ENCODE data around the gene RELN.

- no peak for TF ChIP-seq CTCF (optimal IDR thresholded peaks at IDR 0.05 in 1 of 3, IDR thresholded peaks at IDR 0.05 in 1 of 3, conservative IDR thresholded peaks at IDR 0.05 in 1 of 3; ENCODE audit: extremely low read depth in 1 of 3, insufficient read depth in 2 of 3, low read length in 3 of 3)
- TF ChIP-seq EZH2 (IDR thresholded peaks at IDR 0.05; ENCODE audit: low read length) = no peak
Measured at GRCh38 chr7:104035351-104035750, 45.9 kb upstream of the RELN start.

Measured in keratinocyte (primary cell).